GM19397 (cell line): ENCODE results near the gene SCYGR1.
"Not testable (repeated sequence)": the region's sequence is repeated elsewhere in the genome, so short reads cannot be mapped to it uniquely, and the experiment has no call there.

ENCODE experiments used
- ATAC-seq: cut with Tn5 transposase; IDR thresholded peaks from one replicate; pipeline ENCODE4 v1.9.1; 2021; ENCODE audit warnings: mild to moderate bottlenecking, moderate library complexity; ENCODE audit not compliant: unreplicated experiment

The SCYGR1 gene

DNA sequence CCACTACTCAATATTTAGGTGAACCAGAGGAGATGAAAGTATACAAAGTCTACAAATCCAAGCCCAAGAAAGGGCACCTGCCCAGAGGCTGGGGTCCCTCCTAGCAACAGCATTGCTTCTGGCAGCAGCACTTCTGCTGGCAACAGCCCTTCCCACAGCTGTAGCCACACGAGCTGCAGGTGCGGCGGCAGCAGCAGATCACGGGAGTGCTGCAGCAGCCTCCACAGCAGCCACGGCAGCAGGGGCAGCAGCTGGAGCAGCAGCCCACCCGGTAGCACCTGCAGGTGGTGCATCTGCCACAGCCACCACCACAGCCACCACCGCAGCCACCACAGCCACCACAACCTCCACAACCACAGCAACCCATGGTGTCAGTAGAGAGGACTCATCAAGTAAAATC, at the start of gene SCYGR1:
Gene SCYGR1 (minus strand): TSS at position 367 of the 400 bp plus-strand sequence. CDS start 0 bp downstream, at position 367.
- ATAC-seq, result not testable (repeated sequence)

GRCh38 chr2:227436436-227437174, 48.9 kb upstream of the SCYGR1 start:
- ATAC-seq, result no peak

- ATAC-seq, result no peak
Observed at GRCh38 chr2:227433171-227433570, 45.4 kb upstream of the SCYGR1 start.

DNA sequence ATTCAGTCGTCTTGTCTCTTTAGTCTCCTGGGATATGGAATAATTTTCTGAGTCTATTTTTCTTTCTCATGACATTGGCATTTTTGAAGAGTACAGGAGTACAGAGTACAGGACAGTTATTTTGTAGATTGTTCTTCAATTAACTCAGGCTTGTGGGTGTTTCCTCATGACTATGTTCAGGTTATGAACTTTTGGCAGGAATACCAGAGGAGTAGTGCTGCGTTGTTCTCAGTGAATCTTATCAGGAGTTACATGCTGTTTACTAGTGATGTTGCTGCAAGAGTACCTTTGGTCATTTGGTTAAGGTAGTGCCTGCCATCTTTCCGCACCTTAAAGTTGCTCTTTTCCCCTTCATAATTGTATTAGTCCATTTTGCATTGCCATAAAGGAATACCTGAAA, 42.9 kb upstream of the SCYGR1 start:
- no peak for ATAC-seq

- ATAC-seq, result no peak
Observed at GRCh38 chr2:227428731-227429285, 41.1 kb upstream of the SCYGR1 start.

DNA sequence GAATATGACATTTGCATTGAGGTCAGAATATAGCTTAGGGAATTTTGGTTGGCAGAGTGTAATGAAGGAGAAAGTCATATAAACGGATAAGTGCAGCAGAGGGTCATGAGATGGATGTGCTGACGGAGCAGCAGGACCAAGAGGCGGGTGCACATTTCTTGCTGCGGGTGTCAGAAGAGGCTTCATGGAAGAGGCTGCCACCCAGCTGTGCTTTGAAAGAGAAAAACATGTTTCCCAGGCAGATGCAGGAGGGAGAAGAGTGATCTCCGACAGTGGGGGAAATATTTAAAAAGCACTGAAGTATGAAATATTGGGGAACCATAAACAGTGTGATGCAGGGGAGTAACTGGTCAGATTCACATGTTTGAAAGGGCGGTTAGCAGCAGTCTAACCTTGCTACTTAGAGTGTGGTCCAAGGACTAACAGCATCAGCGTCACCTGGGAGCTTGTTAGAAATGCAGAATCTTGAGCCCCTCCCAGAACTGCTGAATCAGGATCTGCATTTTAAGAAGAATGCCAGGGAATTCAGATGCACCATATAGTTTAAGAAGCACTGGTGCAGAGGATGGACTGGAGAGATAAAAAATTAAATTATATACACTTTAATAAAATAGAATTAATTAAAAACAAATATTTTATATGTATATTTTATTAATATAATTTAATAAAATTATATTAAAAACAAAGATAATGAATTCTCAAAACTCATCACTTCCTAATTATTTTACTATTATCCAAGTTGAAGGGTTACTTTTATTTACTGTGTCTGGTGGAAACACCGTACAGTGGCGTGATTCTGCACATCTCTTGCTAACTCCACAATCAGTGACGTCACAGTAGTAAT, 36.1 kb upstream of the SCYGR1 start:
- no peak for ATAC-seq

GRCh38 chr2:227420087-227421052, 32.6 kb upstream of the SCYGR1 start:
- ATAC-seq, result no peak

- no peak for ATAC-seq
Observed at GRCh38 chr2:227416701-227417100, 29.0 kb upstream of the SCYGR1 start.

- no peak for ATAC-seq
Observed at GRCh38 chr2:227415538-227416424, 28.0 kb upstream of the SCYGR1 start.

GRCh38 chr2:227414846-227415245, 27.1 kb upstream of the SCYGR1 start:
- no peak for ATAC-seq

DNA sequence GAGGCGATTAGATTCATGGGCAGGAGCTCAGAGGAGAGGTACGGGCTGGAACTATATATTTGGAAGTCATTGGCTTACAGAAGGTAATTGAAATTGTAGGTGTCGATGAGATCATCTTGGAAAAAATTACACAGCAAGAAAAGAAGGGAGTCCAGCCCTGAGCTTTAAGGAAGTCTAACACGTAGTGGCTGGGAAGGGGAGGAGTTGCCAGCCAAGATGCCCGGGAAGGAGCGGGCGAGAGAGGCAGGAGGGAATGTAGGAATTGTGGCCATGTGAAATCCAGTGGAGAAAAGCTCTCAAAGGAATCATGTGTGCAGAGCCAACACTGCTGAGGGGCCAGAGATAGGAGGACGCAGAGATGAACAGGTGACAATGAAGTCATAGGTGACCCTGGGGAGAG, 25.6 kb upstream of the SCYGR1 start:
- no peak for ATAC-seq

DNA sequence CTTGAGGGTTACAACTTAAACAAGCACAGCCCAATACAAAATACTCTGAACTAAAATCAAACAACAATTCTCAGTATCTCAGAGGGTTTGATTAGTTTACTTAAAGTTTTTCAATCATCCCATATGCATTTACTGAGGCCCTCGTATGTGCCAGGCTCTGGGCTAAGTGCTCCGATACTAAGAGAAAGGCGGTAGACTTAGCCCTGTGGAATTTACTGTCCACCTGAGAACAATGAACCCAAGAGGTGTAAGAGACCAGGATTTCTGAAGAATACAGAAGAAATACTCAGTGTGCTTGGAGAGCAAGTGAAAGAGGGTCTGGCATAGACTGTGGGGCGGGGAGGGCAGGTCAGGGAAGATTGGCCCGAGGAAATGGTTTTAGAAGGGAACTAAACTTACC, 25.1 kb upstream of the SCYGR1 start:
- ATAC-seq, result no peak

DNA sequence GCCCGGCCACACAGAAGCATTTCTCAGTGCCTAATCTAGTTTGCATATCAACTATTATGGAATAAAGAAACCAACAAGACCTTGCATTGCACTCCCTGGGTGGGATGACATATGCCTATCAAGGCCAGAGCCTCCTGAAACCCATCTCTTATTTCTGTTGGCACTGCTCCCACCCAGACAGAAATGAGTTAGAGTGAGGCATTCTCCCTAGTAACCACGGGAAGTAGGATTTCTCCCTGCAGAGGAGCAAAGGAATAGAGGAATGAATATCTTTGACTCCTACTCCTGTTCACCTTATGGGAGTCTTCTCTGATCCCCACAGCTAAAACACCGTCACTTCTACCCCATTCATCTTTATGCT, 24.2 kb upstream of the SCYGR1 start:
- no peak for ATAC-seq

DNA sequence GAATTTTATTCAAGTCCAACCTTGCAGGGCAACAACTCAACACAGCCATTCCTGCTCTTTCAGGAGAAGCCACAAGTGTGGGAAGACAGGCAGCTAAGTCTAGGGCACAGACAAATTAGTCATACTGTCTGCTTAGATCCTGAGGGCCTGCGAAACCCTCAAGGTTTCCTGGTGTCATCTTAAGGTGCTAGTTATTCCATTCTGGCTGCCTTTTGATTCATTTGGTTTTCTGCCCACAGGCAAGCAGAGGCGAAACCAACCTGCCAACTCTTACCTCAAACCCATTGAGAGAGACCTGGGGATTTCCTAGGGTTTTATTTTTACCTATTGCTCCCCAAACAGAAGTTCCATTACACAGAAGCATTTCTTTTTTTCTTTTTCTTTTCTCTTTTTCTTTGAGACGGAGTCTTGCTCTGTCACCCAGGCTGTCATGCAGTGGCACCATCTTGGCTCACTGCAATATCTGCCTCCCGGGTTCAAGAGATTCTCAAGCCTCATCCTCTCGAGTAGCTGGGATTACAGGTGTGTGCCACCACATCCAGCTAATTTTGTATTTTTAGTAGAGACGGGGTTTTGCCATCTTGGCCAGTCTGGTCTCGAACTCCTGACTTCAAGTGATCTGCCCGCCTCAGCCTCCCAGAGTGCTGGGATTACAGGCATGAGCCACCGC, 23.7 kb upstream of the SCYGR1 start:
- peak; percentile 62 for ATAC-seq

DNA sequence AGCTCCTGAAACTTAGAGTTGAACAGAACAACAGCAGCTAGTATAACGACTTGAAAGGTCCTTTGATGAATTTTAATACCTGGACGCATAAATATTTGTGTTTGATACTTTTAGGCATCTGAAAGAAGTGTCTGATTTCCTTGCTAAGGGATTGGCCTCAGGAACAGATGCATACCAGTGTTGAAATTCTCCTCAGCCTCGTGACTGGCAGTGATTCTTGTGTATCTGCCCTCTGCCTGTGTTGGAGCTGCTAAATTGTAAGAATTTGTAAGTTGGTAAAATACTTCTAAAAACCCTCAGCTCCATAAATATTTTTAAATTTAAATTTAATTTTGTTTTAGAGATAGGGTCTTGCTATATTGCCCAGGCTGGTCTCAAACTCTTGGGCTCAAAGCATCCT, 22.4 kb upstream of the SCYGR1 start:
- ATAC-seq, result no peak

- ATAC-seq, result no peak
Observed at GRCh38 chr2:227407591-227408151, 19.9 kb upstream of the SCYGR1 start.

- peak; percentile 47 for ATAC-seq
Observed at GRCh38 chr2:227406177-227407031, 18.7 kb upstream of the SCYGR1 start.
